Neural cell (in vitro differentiated cells): ENCODE measurements around the gene RCOR3. TPM values are rescaled to one million over a fixed set of nuclear protein-coding genes. Genes with fewer than 3 reads are reported as not detected.

Experiments used
- H2AFZ ChIP-seq: fragments of 200-600, 300-800 bp; sonication (generic), shearing (Covaris generic); 2 replicates; pipeline ENCODE4 v1.6.0; 2014; ENCODE audit warnings: low read depth, mild to moderate bottlenecking, antibody characterized with exemption, low read length, moderate library complexity
- H3F3A ChIP-seq: fragments of 200-600 bp; shearing (Covaris generic); 2 replicates; pipeline ENCODE4 v1.6.1; 2016; ENCODE audit warnings: mild to moderate bottlenecking, moderate library complexity, mixed read lengths, antibody characterized with exemption, low read length; ENCODE audit not compliant: insufficient read depth, poor library complexity, severe bottlenecking
- H3K27ac ChIP-seq: fragments of 200-600, 300-800 bp; sonication (generic), shearing (Covaris generic); 2 replicates; pipeline ENCODE4 v1.5.1; 2014; ENCODE audit warnings: mild to moderate bottlenecking, low read length, moderate library complexity
- H3K27me3 ChIP-seq: fragments of 300-800, 200-600 bp; sonication (generic), shearing (Covaris generic); 2 replicates; pipeline ENCODE4 v1.6.0; 2014; ENCODE audit warnings: mild to moderate bottlenecking, low read depth, low read length, moderate library complexity; ENCODE audit not compliant: insufficient read depth
- H3K36me3 ChIP-seq: fragments of 300-800, 200-600 bp; sonication (generic), shearing (Covaris generic); 2 replicates; pipeline ENCODE4 v1.5.1; 2014; ENCODE audit warnings: mild to moderate bottlenecking, antibody characterized with exemption, low read length, moderate library complexity; ENCODE audit not compliant: insufficient read depth
- H3K4me2 ChIP-seq: fragments of 300-800, 200-600 bp; sonication (generic), shearing (Covaris generic); 2 replicates; pipeline ENCODE4 v1.6.0; 2014; ENCODE audit warnings: mild to moderate bottlenecking, low read length
- H3K4me3 ChIP-seq: fragments of 300-800, 200-600 bp; sonication (generic), shearing (Covaris generic); 2 replicates; pipeline ENCODE4 v1.5.1; 2014; ENCODE audit warnings: mild to moderate bottlenecking, low read length, moderate library complexity
- H3K79me2 ChIP-seq: fragments of 200-600 bp; shearing (Covaris generic); replicated peaks from 2 replicates; pipeline ENCODE4 v1.6.0; 2014; ENCODE audit warnings: mild to moderate bottlenecking, low read length, moderate library complexity; ENCODE audit not compliant: insufficient read depth
- H3K9ac ChIP-seq: fragments of 300-800, 200-600 bp; sonication (generic), shearing (Covaris generic); 2 replicates; pipeline ENCODE4 v1.6.1; 2016; ENCODE audit warnings: mild to moderate bottlenecking, low read length, mixed read lengths
- H3K9me2 ChIP-seq: fragments of 200-600 bp; shearing (Covaris generic); 2 replicates; pipeline ENCODE4 v1.6.1; 2016; ENCODE audit warnings: mild to moderate bottlenecking, low read length, mixed read lengths; ENCODE audit not compliant: insufficient read depth
- H3K9me3 ChIP-seq: fragments of 200-600, 300-800 bp; sonication (generic), shearing (Covaris generic); 2 replicates; pipeline ENCODE4 v1.6.1; 2016; ENCODE audit warnings: mild to moderate bottlenecking, mixed run types, low read length, moderate library complexity, mixed read lengths
- H4K20me1 ChIP-seq: fragments of 200-600 bp; shearing (Covaris generic); 2 replicates; pipeline ENCODE4 v1.6.1; 2016; ENCODE audit warnings: mild to moderate bottlenecking, mixed run types; ENCODE audit not compliant: insufficient read depth
- CTCF ChIP-seq: fragments of 450-650 bp; IDR thresholded peaks from 2 replicates; pipeline ENCODE4 v1.5.1; 2014; ENCODE audit warnings: antibody characterized with exemption, mild to moderate bottlenecking, moderate library complexity; ENCODE audit not compliant: poor library complexity, severe bottlenecking
- EP300 ChIP-seq: fragments of 450-650 bp; conservative IDR thresholded peaks from 2 replicates; pipeline ENCODE4 v1.6.1; 2014; ENCODE audit warnings: antibody characterized with exemption, mild to moderate bottlenecking, moderate library complexity; ENCODE audit not compliant: poor library complexity, severe bottlenecking
- EZH2 ChIP-seq: fragments of 200-600, 300-800 bp; shearing (Covaris generic), sonication (generic); IDR thresholded peaks from 2 replicates; pipeline ENCODE4 v1.6.1; 2014; ENCODE audit warnings: antibody characterized with exemption, low read length, borderline replicate concordance, mild to moderate bottlenecking; ENCODE audit not compliant: insufficient read depth, poor library complexity, severe bottlenecking
- MXI1 ChIP-seq: fragments of 450-650 bp; conservative IDR thresholded peaks from 2 replicates; pipeline ENCODE4 v1.6.1; 2014; ENCODE audit warnings: antibody characterized with exemption, mild to moderate bottlenecking; ENCODE audit not compliant: poor library complexity, severe bottlenecking
- POLR2AphosphoS5 ChIP-seq: IDR thresholded peaks from 2 replicates; pipeline ENCODE4 v1.6.1; 2012
- RAD21 ChIP-seq: fragments of 450-650 bp; conservative IDR thresholded peaks from 2 replicates; pipeline ENCODE4 v1.6.1; 2014; ENCODE audit warnings: antibody characterized with exemption, mild to moderate bottlenecking, moderate library complexity
- REST ChIP-seq: IDR thresholded peaks from 2 replicates; pipeline ENCODE4 v1.6.1; 2012; ENCODE audit warnings: borderline replicate concordance
- SMC3 ChIP-seq: fragments of 450-650 bp; conservative IDR thresholded peaks from 2 replicates; pipeline ENCODE4 v1.6.1; 2014; ENCODE audit warnings: antibody characterized with exemption, mild to moderate bottlenecking, moderate library complexity; ENCODE audit not compliant: poor library complexity
- TAF1 ChIP-seq: IDR thresholded peaks from 2 replicates; pipeline ENCODE4 v1.6.1; 2012; ENCODE audit warnings: low read depth
- polyA plus RNA-seq: library from polyadenylated mRNA; depleted of rRNA; stranded (reverse); fragments of >200 nt; gene quantifications from 2 replicates; pipeline ENCODE4 v1.2.3, GENCODE V29; 2014

RCOR3 gene
- polyA plus RNA-seq, 1 donor from 2014 or later: 61.6 TPM

DNA sequence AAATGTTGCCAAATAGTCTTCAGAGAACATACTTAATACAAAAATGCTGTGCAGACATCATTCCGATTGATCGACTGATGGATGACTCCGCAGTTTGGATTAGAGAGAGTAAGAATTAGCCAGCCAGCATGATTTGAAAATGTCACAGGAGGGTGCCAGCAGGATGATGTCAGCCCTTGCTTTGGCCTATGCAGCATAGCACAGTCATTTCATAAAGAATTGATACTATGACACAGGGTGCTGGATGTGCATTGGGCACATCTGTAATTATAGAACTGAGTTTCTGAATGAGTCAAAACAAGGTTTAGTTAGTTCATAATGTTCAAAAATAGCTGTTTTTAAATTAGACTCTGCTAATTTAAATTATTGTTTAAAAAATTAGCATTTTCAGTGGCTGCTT is 45.9 kb downstream of the RCOR3 start:
- H3K9me3 ChIP-seq: no peaks in the 10 kb centered on the region
- no peaks in the 10 kb centered on the region for H3K27me3 ChIP-seq
- no peak overlapping the region for H2AFZ ChIP-seq
- H3K4me2 ChIP-seq: no peak overlapping the region
- TF ChIP-seq REST: no peak
- TF ChIP-seq POLR2AphosphoS5: peak; percentile 25
- no peak for TF ChIP-seq MXI1
- no peaks in the 10 kb centered on the region for H3K9me2 ChIP-seq
- no peaks in the 10 kb centered on the region for H3K79me2 ChIP-seq
- H3K4me3 ChIP-seq: no peak overlapping the region
- H3F3A ChIP-seq: no peaks in the 10 kb centered on the region
- peaks cover 4% of the 10 kb centered on the region for H3K36me3 ChIP-seq
- no peak overlapping the region for H3K9ac ChIP-seq
- no peaks in the 10 kb centered on the region for H4K20me1 ChIP-seq
- H3K27ac ChIP-seq: peak overlapping the region; percentile 13

DNA sequence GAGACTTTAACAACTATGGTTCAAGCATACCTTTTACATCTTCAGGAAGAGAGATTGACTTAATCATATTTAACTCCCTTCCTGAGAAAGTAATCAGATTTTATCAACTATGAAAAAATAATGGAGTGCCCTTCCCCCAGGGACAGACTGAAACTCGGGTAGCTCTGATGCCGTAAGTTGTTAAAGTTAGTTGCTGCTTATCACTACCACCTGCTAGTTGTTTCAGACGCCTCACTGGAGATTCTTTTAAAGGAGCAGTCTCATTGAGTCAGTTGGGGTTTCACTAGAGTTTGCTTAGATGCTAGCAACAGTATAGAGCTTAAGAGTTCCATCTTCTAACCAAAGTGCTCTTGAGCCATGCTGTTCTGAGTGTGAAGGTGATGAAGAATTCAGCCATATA is 50.5 kb downstream of the RCOR3 start:
- H3K4me3 ChIP-seq: no peak overlapping the region
- TF ChIP-seq CTCF: no peak
- TF ChIP-seq POLR2AphosphoS5: no peak
- no peak for TF ChIP-seq RAD21
- no peak for TF ChIP-seq SMC3
- TF ChIP-seq TAF1: no peak
- TF ChIP-seq MXI1: no peak
- no peak for TF ChIP-seq EZH2
- TF ChIP-seq REST: no peak
- no peak for TF ChIP-seq EP300
- H4K20me1 ChIP-seq: no peaks in the 10 kb centered on the region
- no peaks in the 10 kb centered on the region for H3K36me3 ChIP-seq
- no peaks in the 10 kb centered on the region for H3F3A ChIP-seq
- no peak overlapping the region for H3K27ac ChIP-seq
- no peak overlapping the region for H3K9ac ChIP-seq
- H3K27me3 ChIP-seq: no peaks in the 10 kb centered on the region
- no peak overlapping the region for H3K4me2 ChIP-seq
- no peak overlapping the region for H2AFZ ChIP-seq
- no peaks in the 10 kb centered on the region for H3K9me3 ChIP-seq
- no peaks in the 10 kb centered on the region for H3K79me2 ChIP-seq
- H3K9me2 ChIP-seq: no peaks in the 10 kb centered on the region
